EH (cell line): Measurements from ENCODE around the gene PLEKHA1.

Experiments used
- DNase-seq: peaks from one replicate; pipeline ENCODE4 v3.0.0-alpha.2; 2015; ENCODE audit warnings: low read depth

The PLEKHA1 gene

GRCh38 chr10:122480146-122480833 is 105.8 kb downstream of the PLEKHA1 start:
- DNase-seq, result no peak

GRCh38 chr10:122481296-122482056 is 107.0 kb downstream of the PLEKHA1 start:
- no peak for DNase-seq
